Liver (tissue), 9 donors: Measurements from ENCODE around the gene PLEKHG4. TPM values are rescaled to one million over a fixed set of nuclear protein-coding genes. Genes with fewer than 3 reads are reported as not detected.

Experiments
- DNase-seq: peaks from one replicate; pipeline ENCODE4 v3.0.0-alpha.2; 2017; ENCODE audit warnings: low spot score
- H3K27ac ChIP-seq, 2 donors: one replicate each; pipeline ENCODE4 v1.7.0; 2013; ENCODE audit warnings: inconsistent platforms in 2 of 2, low read length in 2 of 2, control low read depth in 1 of 2, low read depth in 1 of 2, mild to moderate bottlenecking in 1 of 2
- H3K27me3 ChIP-seq, 4 donors: one replicate each; pipeline versions ENCODE4 v1.6.1 to v1.7.0; 2013; ENCODE audit warnings: low read length in 3 of 4, inconsistent platforms in 1 of 4, mild to moderate bottlenecking in 1 of 4, moderate library complexity in 1 of 4; ENCODE audit not compliant: control insufficient read depth in 4 of 4, insufficient read depth in 4 of 4
- H3K36me3 ChIP-seq, 4 donors: one replicate each; pipeline versions ENCODE4 v1.6.1 to v1.7.0; 2013; ENCODE audit warnings: low read length in 3 of 4, mild to moderate bottlenecking in 3 of 4, low read depth in 1 of 4, moderate library complexity in 1 of 4; ENCODE audit not compliant: control insufficient read depth in 4 of 4, insufficient read depth in 3 of 4
- H3K4me1 ChIP-seq, 4 donors: one replicate each; pipeline versions ENCODE4 v1.6.1 to v1.7.0; 2013; ENCODE audit warnings: low read length in 3 of 4, mild to moderate bottlenecking in 3 of 4, moderate library complexity in 1 of 4; ENCODE audit not compliant: control insufficient read depth in 4 of 4, insufficient read depth in 4 of 4
- H3K4me3 ChIP-seq, 3 donors: one replicate each; pipeline versions ENCODE4 v1.6.1 to v1.7.0; 2013; ENCODE audit warnings: low read length in 3 of 3, control low read depth in 1 of 3, low read depth in 1 of 3, mild to moderate bottlenecking in 1 of 3
- H3K9ac ChIP-seq, 2 donors: one replicate each; pipeline ENCODE4 v1.7.0; 2013; ENCODE audit warnings: low read length in 2 of 2, mild to moderate bottlenecking in 2 of 2, moderate library complexity in 2 of 2, control low read depth in 1 of 2, low read depth in 1 of 2
- H3K9me3 ChIP-seq, 4 donors: one replicate each; pipeline versions ENCODE4 v1.6.1 to v1.7.0; 2013; ENCODE audit warnings: low read length in 3 of 4; ENCODE audit not compliant: control insufficient read depth in 4 of 4
- ATF3 ChIP-seq: IDR thresholded peaks from 2 replicates; pipeline ENCODE4 v1.6.1; 2016; ENCODE audit warnings: antibody characterized with exemption
- CTCF ChIP-seq: fragments of 150-350 bp; IDR thresholded peaks from 2 replicates; pipeline ENCODE4 v1.5.1; 2017; ENCODE audit warnings: improper control_type of control experiment, low read depth, low read length; ENCODE audit not compliant: missing input control
- EGR1 ChIP-seq, 2 donors: IDR thresholded peaks; 2 replicates each; pipeline ENCODE4 v1.6.1; 2016 to 2018; ENCODE audit warnings: antibody characterized with exemption in 2 of 2, low read depth in 2 of 2
- FOXA1 ChIP-seq: IDR thresholded peaks from 2 replicates; pipeline ENCODE4 v1.6.1; 2016; ENCODE audit warnings: antibody characterized with exemption
- FOXA2 ChIP-seq: IDR thresholded peaks from 2 replicates; pipeline ENCODE4 v1.6.1; 2016; ENCODE audit warnings: antibody characterized with exemption
- GABPA ChIP-seq, 2 donors: IDR thresholded peaks in 1 of 2; conservative IDR thresholded peaks in 1 of 2; 2 replicates each; pipeline ENCODE4 v1.6.1; 2016; ENCODE audit warnings: antibody characterized with exemption in 2 of 2, mild to moderate bottlenecking in 1 of 2, moderate library complexity in 1 of 2
- HNF4A ChIP-seq, 2 donors: conservative IDR thresholded peaks; 2 replicates each; pipeline ENCODE4 v1.6.1; 2016; ENCODE audit warnings: antibody characterized with exemption in 2 of 2, mild to moderate bottlenecking in 2 of 2
- HNF4G ChIP-seq: IDR thresholded peaks from 2 replicates; pipeline ENCODE4 v1.6.1; 2016; ENCODE audit warnings: antibody characterized with exemption
- JUND ChIP-seq, 2 donors: IDR thresholded peaks; 2 replicates each; pipeline ENCODE4 v1.6.1; 2016; ENCODE audit warnings: antibody characterized with exemption in 2 of 2
- MAX ChIP-seq: IDR thresholded peaks from 2 replicates; pipeline ENCODE4 v1.6.1; 2016; ENCODE audit warnings: antibody characterized with exemption
- NR2F2 ChIP-seq: IDR thresholded peaks from 2 replicates; pipeline ENCODE4 v1.6.1; 2016; ENCODE audit warnings: antibody characterized with exemption
- RAD21 ChIP-seq, 2 donors: IDR thresholded peaks; 2 replicates each; pipeline ENCODE4 v1.6.1; 2016; ENCODE audit warnings: antibody characterized with exemption in 2 of 2, mild to moderate bottlenecking in 2 of 2
- REST ChIP-seq: IDR thresholded peaks from 2 replicates; pipeline ENCODE4 v1.6.1; 2016; ENCODE audit warnings: antibody characterized with exemption, mild to moderate bottlenecking
- RXRA ChIP-seq, 2 donors: IDR thresholded peaks; 2 replicates each; pipeline ENCODE4 v1.6.1; 2017 to 2018; ENCODE audit warnings: antibody characterized with exemption in 2 of 2, mild to moderate bottlenecking in 1 of 2
- SP1 ChIP-seq: IDR thresholded peaks from 2 replicates; pipeline ENCODE4 v1.6.1; 2018; ENCODE audit warnings: antibody characterized with exemption, mild to moderate bottlenecking
- TAF1 ChIP-seq: conservative IDR thresholded peaks from 2 replicates; pipeline ENCODE4 v1.6.1; 2016; ENCODE audit warnings: antibody characterized with exemption, mild to moderate bottlenecking
- YY1 ChIP-seq: IDR thresholded peaks from 2 replicates; pipeline ENCODE4 v1.6.1; 2016; ENCODE audit warnings: antibody characterized with exemption, mild to moderate bottlenecking
- ZBTB33 ChIP-seq: IDR thresholded peaks from 2 replicates; pipeline ENCODE4 v1.6.1; 2016; ENCODE audit warnings: antibody characterized with exemption
- WGBS: extraction: QIAGEN DNeasy Blood & Tissue Kit; methylation state at CpG from one replicate; pipeline ENCODE4 v1.1.7; 2013; 5-methylcytosine and 5-hydroxymethylcytosine counted together
- polyA plus RNA-seq, 2 donors: library from polyadenylated mRNA; stranded (reverse) in 1 of 2; unstranded in 1 of 2; fragments of 200-250 nt in 1 of 2; fragments of >200 nt in 1 of 2; fragmentation: Nextera tagmentation in 1 of 2; extraction: Ambion mirVana in 1 of 2; gene quantifications; one replicate each; pipeline versions ENCODE4 v1.2.1 to v1.2.3, GENCODE V29; 2013 to 2015
- total RNA-seq, 2 donors: library from RNA; depleted of rRNA; stranded (reverse); fragments of >200 nt; gene quantifications; one replicate each; pipeline ENCODE4 v1.2.3, GENCODE V29; 2014
- donor health status: healthy.
- donor health status: healthy.
- donor health status: healthy.
- donor health status: healthy.
- donor health status: healthy.

The PLEKHG4 gene
- total and polyA plus RNA-seq, 4 donors: 0.21 to 2.6 (median 0.68) TPM

- 83% methylated on average over 9 of the region's 9 CpGs for WGBS
- Histone ChIP-seq H3K27ac (no peak overlapping the region), H3K27me3 (no peaks in the 10 kb centered on the region), H3K4me1 (no peaks in the 10 kb centered on the region), H3K9ac (no peak overlapping the region), H3K9me3 (no peaks in the 10 kb centered on the region), H3K4me3 (no peak overlapping the region), H3K36me3 (no peaks in the 10 kb centered on the region)
- no peak for DNase-seq
- no peak for TF ChIP-seq ATF3
- TF ChIP-seq RAD21 (IDR thresholded peaks at IDR 0.05): no peak
- TF ChIP-seq CTCF: no peak
- TF ChIP-seq MAX: no peak
- no peak for TF ChIP-seq NR2F2
- no peak for TF ChIP-seq SP1
- no peak for TF ChIP-seq REST
- no peak for TF ChIP-seq GABPA (IDR thresholded peaks at IDR 0.05 in 1 of 2, conservative IDR thresholded peaks at IDR 0.05 in 1 of 2)
- no peak for TF ChIP-seq RXRA (IDR thresholded peaks at IDR 0.05)
- TF ChIP-seq EGR1 (IDR thresholded peaks at IDR 0.05; ENCODE audit: low read depth in 2 of 2): no peak
- no peak for TF ChIP-seq TAF1
- TF ChIP-seq ZBTB33: no peak
- TF ChIP-seq JUND (IDR thresholded peaks at IDR 0.05): no peak
- no peak for TF ChIP-seq HNF4A (conservative IDR thresholded peaks at IDR 0.05)
- TF ChIP-seq YY1: no peak
- TF ChIP-seq FOXA2: no peak
- TF ChIP-seq HNF4G: no peak
- TF ChIP-seq FOXA1: no peak
Measured at GRCh38 chr16:67264277-67264676, 15.1 kb upstream of the PLEKHG4 start.
